ENCODE data around the gene CD247.

GRCh38 chr1:167454304-167454893, 63.9 kb downstream of the CD247 start:
- no peak for TF ChIP-seq POLR2A (IDR thresholded peaks at IDR 0.05)
- TF ChIP-seq CTCF (IDR thresholded peaks at IDR 0.05): no peak

Measured in testis (tissue), 2 donors.